ENCODE data around the gene PCLO. TPM values are rescaled to one million over a fixed set of nuclear protein-coding genes. Genes with fewer than 3 reads are reported as not detected.

Gene PCLO
- total RNA-seq, 1 experiment from 2014 or later = 3.1 TPM

DNA sequence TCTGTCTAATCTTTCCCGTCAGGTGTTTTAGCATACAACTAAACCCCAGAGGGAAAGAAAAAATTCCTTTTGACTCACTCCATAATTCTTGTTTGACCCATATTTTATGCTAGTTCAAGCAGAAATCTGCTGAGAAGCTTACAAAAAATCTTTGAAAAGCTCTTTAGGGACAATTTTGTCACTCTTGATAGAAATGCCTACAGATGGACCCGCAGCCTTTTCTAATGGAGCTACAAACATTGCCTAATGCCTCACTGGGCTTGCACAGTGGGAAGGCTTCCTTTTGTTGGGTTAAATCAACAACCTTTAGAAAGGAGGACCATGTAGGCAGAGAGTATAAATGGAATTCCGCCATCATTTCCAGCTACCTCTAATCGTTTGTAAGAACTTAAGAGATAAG lies 344.5 kb downstream of the PCLO start:
- Histone ChIP-seq H2BK15ac (ENCODE audit: low read depth, low read length) (no peak overlapping the region), H3K23me2 (ENCODE audit: insufficient read length, low read depth, low read length, poor library complexity, severe bottlenecking) (no peaks in the 10 kb centered on the region), H4K20me1 (ENCODE audit: control insufficient read depth, insufficient read depth, insufficient read length) (no peaks in the 10 kb centered on the region), H2BK5ac (ENCODE audit: insufficient read length, low read length) (no peak overlapping the region), H3K4me1 (ENCODE audit: insufficient read depth, low read length) (peaks cover 7% of the 10 kb centered on the region; the same call in 1 of the 2 replicates), H4K91ac (ENCODE audit: insufficient read length, low read depth, low read length) (no peak overlapping the region), H2BK20ac (ENCODE audit: low read depth, low read length, poor library complexity, severe bottlenecking) (no peak overlapping the region), H3K4me2 (ENCODE audit: insufficient read depth, insufficient read length, low read length) (no peak overlapping the region), H3K9ac (ENCODE audit: extremely low read depth, insufficient read length, low read length) (no peak overlapping the region), H2AK5ac (ENCODE audit: insufficient read length, low read length) (no peak overlapping the region), H3K27me3 (ENCODE audit: insufficient read depth, low read length) (no peaks in the 10 kb centered on the region), H2AFZ (ENCODE audit: low read length) (no peak overlapping the region), H3K79me1 (ENCODE audit: insufficient read depth, low read depth, low read length, poor library complexity, severe bottlenecking) (no peaks in the 10 kb centered on the region), H3K9me3 (ENCODE audit: control insufficient read depth, low read depth, low read length) (no peaks in the 10 kb centered on the region), H3K18ac (ENCODE audit: insufficient read length, low read depth, low read length) (no peak overlapping the region), H3T11ph (ENCODE audit: low read length) (no peak overlapping the region), H3K4ac (ENCODE audit: low read depth, low read length) (no peak overlapping the region), H4K8ac (replicated peaks; ENCODE audit: insufficient read length, low read depth, low read length) (no peak overlapping the region), H3K23ac (ENCODE audit: insufficient read length, low read depth, low read length) (no peak overlapping the region), H2BK120ac (ENCODE audit: low read depth, low read length, poor library complexity, severe bottlenecking) (no peak overlapping the region), H3K79me2 (ENCODE audit: insufficient read depth, low read length) (no peaks in the 10 kb centered on the region), H3K27ac (ENCODE audit: insufficient read length, low read depth, low read length) (no peak overlapping the region), H3K14ac (ENCODE audit: insufficient read depth, low read length) (no peak overlapping the region), H2BK12ac (ENCODE audit: insufficient read length, low read depth, low read length) (no peak overlapping the region), H3K56ac (ENCODE audit: insufficient read length, low read depth, low read length) (no peak overlapping the region), H4K5ac (ENCODE audit: insufficient read length, low read depth, low read length) (no peak overlapping the region)
- no CpG with 5 or more reads among the region's 4 CpGs for WGBS (ENCODE audit: extremely low coverage, insufficient read length, low lambda C conversion rate)
- no peak for TF ChIP-seq CTCF (conservative IDR thresholded peaks at IDR 0.05)
- Mint-ChIP-seq H3K4me1 (peaks cover 43 to 51% of the 10 kb centered on the region in 2 experiments), H3K9me3 (no peaks in the 10 kb centered on the region), H3K27me3 (ENCODE audit: low read depth) (no peaks in the 10 kb centered on the region), H3K4me3 (no peak overlapping the region), H3K27ac (0 out of 7 replicates have a peak overlapping the region, but pooled peaks of 1 of the 3 experiments have one; percentile 69), H3K36me3 (ENCODE audit: insufficient read depth in 1 of 3, low read depth in 3 of 3) (peaks cover 0 to 7% (median 5%) of the 10 kb centered on the region in 3 experiments; a peak in 4 of 7 replicates)
- no peak for DNase-seq
